Astrocyte (in vitro differentiated cells and primary cell): ENCODE measurements around the gene ECHS1. TPM values are rescaled to one million over a fixed set of nuclear protein-coding genes. Genes with fewer than 3 reads are reported as not detected.
A peak's percentile ranks its signal among the peaks of the same experiment; 100 is the strongest.
"Not testable (repeated sequence)": the region's sequence is repeated elsewhere in the genome, so short reads cannot be mapped to it uniquely, and the experiment has no call there.

Experiments used
- DNase-seq: peaks from one replicate; pipeline ENCODE4 v3.0.0-alpha.2; 2010; ENCODE audit warnings: low read depth
- FAIRE-seq: peaks from 2 replicates; lab custom pipeline; 2011; peaks lifted over from hg19 to GRCh38; lab: Jason Lieb, UNC
- H2AFZ ChIP-seq: 2 replicates; pipeline ENCODE4 v1.6.0; 2012; ENCODE audit warnings: low read depth, low read length, inconsistent platforms
- H3K27ac ChIP-seq: 2 replicates; pipeline ENCODE4 v1.5.1; 2011; ENCODE audit warnings: low read depth, low read length, inconsistent platforms
- H3K27me3 ChIP-seq: 2 replicates; pipeline ENCODE4 v1.6.0; 2011; ENCODE audit warnings: low read length, inconsistent platforms; ENCODE audit not compliant: insufficient read depth
- H3K36me3 ChIP-seq: 2 replicates; pipeline ENCODE4 v1.5.1; 2011; ENCODE audit warnings: low read length, inconsistent platforms; ENCODE audit not compliant: insufficient read depth
- H3K4me1 ChIP-seq: 2 replicates; pipeline ENCODE4 v1.5.1; 2011; ENCODE audit warnings: low read length, inconsistent platforms; ENCODE audit not compliant: insufficient read depth
- H3K4me2 ChIP-seq: 2 replicates; pipeline ENCODE4 v1.6.0; 2012; ENCODE audit warnings: low read length, inconsistent platforms
- H3K4me3 ChIP-seq: 2 replicates; pipeline ENCODE4 v1.5.1; 2011; ENCODE audit warnings: low read depth, mild to moderate bottlenecking, low read length, inconsistent platforms; ENCODE audit not compliant: insufficient read depth
- H3K79me2 ChIP-seq: 2 replicates; pipeline ENCODE4 v1.6.0; 2012; ENCODE audit warnings: mild to moderate bottlenecking, low read length, inconsistent platforms; ENCODE audit not compliant: insufficient read depth
- H3K9ac ChIP-seq: 2 replicates; pipeline ENCODE4 v1.6.0; 2012; ENCODE audit warnings: mild to moderate bottlenecking, low read length, inconsistent platforms
- H3K9me3 ChIP-seq: 2 replicates; pipeline ENCODE4 v1.5.1; 2012; ENCODE audit warnings: low read depth, mild to moderate bottlenecking, low read length, inconsistent platforms; ENCODE audit not compliant: insufficient read depth
- H4K20me1 ChIP-seq: 2 replicates; pipeline ENCODE4 v1.6.0; 2012; ENCODE audit warnings: low read length, inconsistent platforms; ENCODE audit not compliant: insufficient read depth
- H3K27ac Mint-ChIP-seq: one replicate; pipeline ENCODE4 v1.8.0; 2021; ENCODE audit warnings: mild to moderate bottlenecking, mixed read lengths; ENCODE audit not compliant: unreplicated experiment
- H3K27me3 Mint-ChIP-seq: one replicate; pipeline ENCODE4 v1.8.0; 2021; ENCODE audit warnings: low read depth, mixed read lengths; ENCODE audit not compliant: unreplicated experiment
- H3K36me3 Mint-ChIP-seq: one replicate; pipeline ENCODE4 v1.8.0; 2021; ENCODE audit warnings: low read depth, mixed read lengths; ENCODE audit not compliant: unreplicated experiment
- H3K4me1 Mint-ChIP-seq: one replicate; pipeline ENCODE4 v1.8.0; 2021; ENCODE audit warnings: low read depth, mixed read lengths; ENCODE audit not compliant: unreplicated experiment
- H3K4me3 Mint-ChIP-seq: one replicate; pipeline ENCODE4 v1.8.0; 2021; ENCODE audit warnings: mild to moderate bottlenecking, moderate library complexity, mixed read lengths; ENCODE audit not compliant: unreplicated experiment
- H3K9me3 Mint-ChIP-seq: one replicate; pipeline ENCODE4 v1.8.0; 2021; ENCODE audit warnings: mild to moderate bottlenecking, mixed read lengths; ENCODE audit not compliant: unreplicated experiment
- CTCF ChIP-seq: IDR thresholded peaks from 2 replicates; pipeline ENCODE4 v1.5.1; 2011; ENCODE audit warnings: low read depth, mild to moderate bottlenecking, inconsistent platforms, low read length, moderate library complexity; ENCODE audit not compliant: insufficient read depth
- EZH2 ChIP-seq: IDR thresholded peaks from 2 replicates; pipeline ENCODE4 v1.6.1; 2012; ENCODE audit warnings: mild to moderate bottlenecking, low read length, inconsistent platforms; ENCODE audit not compliant: insufficient read depth
- total RNA-seq: library from RNA; stranded (reverse); gene quantifications from 2 replicates; pipeline ENCODE4 v1.2.1, GENCODE V29; 2021

Gene ECHS1
- total RNA-seq, 1 donor from 2014 or later = 90.9 TPM

- no peak for DNase-seq
- Mint-ChIP-seq H3K4me3 (peak overlapping the region; percentile 54), H3K9me3 (peaks cover 2% of the 10 kb centered on the region), H3K27me3 (peaks cover 14% of the 10 kb centered on the region), H3K36me3 (no peaks in the 10 kb centered on the region), H3K27ac (no peak overlapping the region), H3K4me1 (peaks cover 2% of the 10 kb centered on the region)
- Histone ChIP-seq H2AFZ (no peak overlapping the region), H3K4me1 (peaks cover 7% of the 10 kb centered on the region), H3K9ac (no peak overlapping the region), H3K27me3 (no peaks in the 10 kb centered on the region), H3K79me2 (peaks cover 2% of the 10 kb centered on the region), H3K36me3 (no peaks in the 10 kb centered on the region), H4K20me1 (peaks cover 1% of the 10 kb centered on the region), H3K4me2 (peak overlapping the region; percentile 99), H3K4me3 (no peak overlapping the region), H3K27ac (no peak overlapping the region), H3K9me3 (no peaks in the 10 kb centered on the region)
- TF ChIP-seq EZH2 (no peak), CTCF (no peak)
- FAIRE-seq = no peak
These were observed 4.1 kb upstream of the ECHS1 start for GRCh38 chr10:133377025-133377817.

GRCh38 chr10:133376183-133376582 is 3.0 kb upstream of the ECHS1 start:
- DNase-seq, H3K27ac Mint-ChIP-seq, H3K27ac ChIP-seq, H2AFZ ChIP-seq, H3K4me3 ChIP-seq, H3K36me3 ChIP-seq, FAIRE-seq, H3K9ac ChIP-seq, H4K20me1 ChIP-seq, H3K4me1 ChIP-seq, H3K36me3 Mint-ChIP-seq, H3K4me3 Mint-ChIP-seq, H3K27me3 ChIP-seq, H3K79me2 ChIP-seq, H3K9me3 Mint-ChIP-seq, H3K9me3 ChIP-seq, H3K4me1 Mint-ChIP-seq, H3K4me2 ChIP-seq: not testable (repeated sequence)
- H3K27me3 Mint-ChIP-seq = peaks cover 14% of the 10 kb centered on the region

GRCh38 chr10:133375357-133376115 is 2.4 kb upstream of the ECHS1 start:
- H3K27me3 Mint-ChIP-seq = peaks cover 14% of the 10 kb centered on the region
- peaks cover 2% of the 10 kb centered on the region for H3K9me3 Mint-ChIP-seq
- Histone ChIP-seq H3K36me3 (no peaks in the 10 kb centered on the region), H3K27me3 (no peaks in the 10 kb centered on the region), H2AFZ (no peak overlapping the region), H3K4me2 (no peak overlapping the region), H3K4me3 (no peak overlapping the region), H3K9me3 (no peaks in the 10 kb centered on the region), H3K9ac (no peak overlapping the region), H3K4me1 (peaks cover 7% of the 10 kb centered on the region), H4K20me1 (peaks cover 5% of the 10 kb centered on the region), H3K27ac (no peak overlapping the region), H3K79me2 (peaks cover 9% of the 10 kb centered on the region)
- FAIRE-seq = no peak
- H3K27ac Mint-ChIP-seq = no peak overlapping the region
- H3K4me1 Mint-ChIP-seq = peaks cover 2% of the 10 kb centered on the region
- no peak overlapping the region for H3K4me3 Mint-ChIP-seq
- no peak for TF ChIP-seq CTCF
- TF ChIP-seq EZH2 = no peak
- peaks cover under 1% of the 10 kb centered on the region for H3K36me3 Mint-ChIP-seq
- no peak for DNase-seq
